IMR-90 (cell line): ENCODE results near the gene CYRIA. TPM values are rescaled to one million over a fixed set of nuclear protein-coding genes. Genes with fewer than 3 reads are reported as not detected.

Experiments
- ATAC-seq: fragments of 200-7000 bp; cut with Tn5 transposase; 2 replicates; pipeline ENCODE4 v1.9.1; 2020; ENCODE audit warnings: low read depth, mild to moderate bottlenecking, moderate library complexity
- BruUV-seq: library from RNA; stranded (reverse); fragments of 400-500 nt; replicated peaks from 2 replicates; lab custom pipeline; 2021; lab: Mats Ljungman, UMichigan
- CTCF ChIA-PET: fragments of 300-600 bp; formaldehyde crosslinking; extraction: SDS; loops from one replicate; lab custom pipeline; 2021; ENCODE audit warnings: antibody characterized with exemption; lab: Yijun Ruan, JAX
- POLR2A ChIA-PET: fragments of 300-600 bp; sonication (Branson Sonifier 250); formaldehyde crosslinking; loops from one replicate; lab custom pipeline; 2022; ENCODE audit warnings: antibody characterized with exemption; ENCODE audit not compliant: unreplicated experiment; lab: Charles Lee
- DNase-seq: peaks from one replicate; pipeline ENCODE4 v3.0.0; 2013
- H2AFZ ChIP-seq: replicated peaks from 2 replicates; pipeline ENCODE3; 2013; ENCODE audit warnings: low read length, mild to moderate bottlenecking; ENCODE audit not compliant: poor library complexity
- H2AK5ac ChIP-seq: 2 replicates; pipeline ENCODE4 v1.6.1; 2013; ENCODE audit warnings: low read depth, low read length, inconsistent platforms
- H2AK9ac ChIP-seq: replicated peaks from 2 replicates; pipeline ENCODE3; 2013; ENCODE audit warnings: mild to moderate bottlenecking, low read depth, low read length, moderate library complexity; ENCODE audit not compliant: poor library complexity
- H2BK120ac ChIP-seq: 2 replicates; pipeline ENCODE4 v1.6.1; 2013; ENCODE audit warnings: low read depth, low read length, inconsistent platforms
- H2BK15ac ChIP-seq: 3 replicates; pipeline ENCODE4 v1.6.1; 2013; ENCODE audit warnings: low read depth, low read length, inconsistent platforms
- H2BK20ac ChIP-seq: 2 replicates; pipeline ENCODE4 v1.6.1; 2013; ENCODE audit warnings: low read depth, mild to moderate bottlenecking, inconsistent platforms, low read length, moderate library complexity
- H2BK5ac ChIP-seq: 2 replicates; pipeline ENCODE4 v1.6.1; 2013; ENCODE audit warnings: mild to moderate bottlenecking, low read depth, low read length, inconsistent platforms; ENCODE audit not compliant: poor library complexity, severe bottlenecking
- H3K14ac ChIP-seq: replicated peaks from 2 replicates; pipeline ENCODE4 v1.6.1; 2013; ENCODE audit warnings: low read depth, low read length, inconsistent platforms
- H3K18ac ChIP-seq: 2 replicates; pipeline ENCODE4 v1.6.1; 2013; ENCODE audit warnings: low read depth, low read length, control low read depth
- H3K23ac ChIP-seq: 2 replicates; pipeline ENCODE4 v1.6.1; 2013; ENCODE audit warnings: low read depth, low read length, inconsistent platforms
- H3K27ac ChIP-seq: 2 replicates; pipeline ENCODE4 v1.5.1; 2013; ENCODE audit warnings: mild to moderate bottlenecking, control low read depth, low read length; ENCODE audit not compliant: insufficient read depth
- H3K27me3 ChIP-seq: 2 replicates; pipeline ENCODE4 v1.6.1; 2013; ENCODE audit warnings: low read length; ENCODE audit not compliant: control insufficient read depth, insufficient read depth
- H3K36me3 ChIP-seq: 2 replicates; pipeline ENCODE4 v1.6.1; 2013; ENCODE audit warnings: low read length, mixed read lengths; ENCODE audit not compliant: control insufficient read depth, insufficient read depth
- H3K4ac ChIP-seq: 2 replicates; pipeline ENCODE4 v1.6.1; 2013; ENCODE audit warnings: low read depth, low read length, inconsistent platforms
- H3K4me1 ChIP-seq: 2 replicates; pipeline ENCODE4 v1.6.1; 2013; ENCODE audit warnings: low read length, mixed read lengths; ENCODE audit not compliant: control insufficient read depth, insufficient read depth
- H3K4me2 ChIP-seq: 2 replicates; pipeline ENCODE4 v1.6.1; 2013; ENCODE audit warnings: low read depth, mild to moderate bottlenecking, control low read depth, low read length, moderate library complexity
- H3K4me3 ChIP-seq: 2 replicates; pipeline ENCODE4 v1.5.1; 2013; ENCODE audit warnings: low read depth, mild to moderate bottlenecking, control low read depth, low read length, moderate library complexity; ENCODE audit not compliant: insufficient read depth
- H3K56ac ChIP-seq: 2 replicates; pipeline ENCODE4 v1.6.1; 2013; ENCODE audit warnings: low read length, inconsistent platforms; ENCODE audit not compliant: insufficient read depth; ENCODE audit errors: extremely low read depth
- H3K79me1 ChIP-seq, 2 experiments: 2 replicates each; pipeline ENCODE4 v1.6.1; 2013; ENCODE audit warnings: low read length in 2 of 2, inconsistent platforms in 1 of 2, low read depth in 1 of 2
- H3K9ac ChIP-seq: 2 replicates; pipeline ENCODE4 v1.6.1; 2013; ENCODE audit warnings: low read depth, low read length, control low read depth
- H3K9me1 ChIP-seq: 2 replicates; pipeline ENCODE4 v1.6.1; 2013; ENCODE audit warnings: low read length, inconsistent platforms; ENCODE audit not compliant: insufficient read depth
- H3K9me3 ChIP-seq: 2 replicates; pipeline ENCODE4 v1.6.1; 2013; ENCODE audit warnings: low read length; ENCODE audit not compliant: control insufficient read depth, insufficient read depth
- H4K20me1 ChIP-seq: 2 replicates; pipeline ENCODE4 v1.6.1; 2013; ENCODE audit warnings: low read length, inconsistent platforms; ENCODE audit not compliant: insufficient read depth
- H4K5ac ChIP-seq: 2 replicates; pipeline ENCODE4 v1.6.1; 2013; ENCODE audit warnings: mild to moderate bottlenecking, low read depth, low read length, control low read depth
- H4K8ac ChIP-seq, 2 experiments: 2 replicates each; pipeline ENCODE4 v1.6.1; 2013; ENCODE audit warnings: low read depth in 2 of 2, low read length in 2 of 2, control low read depth in 1 of 2, inconsistent platforms in 1 of 2
- H4K91ac ChIP-seq: 2 replicates; pipeline ENCODE4 v1.6.1; 2013; ENCODE audit warnings: low read depth, low read length, inconsistent platforms; ENCODE audit not compliant: insufficient read depth
- CEBPB ChIP-seq: IDR thresholded peaks from 2 replicates; pipeline ENCODE4 v1.6.1; 2012; ENCODE audit warnings: low read depth, low read length, improper control_type of control experiment
- MAFK ChIP-seq: IDR thresholded peaks from 2 replicates; pipeline ENCODE4 v1.6.1; 2012; ENCODE audit warnings: low read depth, low read length, improper control_type of control experiment
- MXI1 ChIP-seq: IDR thresholded peaks from 2 replicates; pipeline ENCODE4 v1.6.1; 2012; ENCODE audit warnings: low read depth, mild to moderate bottlenecking, low read length, moderate library complexity, borderline replicate concordance
- POLR2A ChIP-seq: IDR thresholded peaks from 2 replicates; pipeline ENCODE4 v1.6.1; 2012; ENCODE audit warnings: mild to moderate bottlenecking, low read depth, low read length
- RCOR1 ChIP-seq: IDR thresholded peaks from 2 replicates; pipeline ENCODE4 v1.6.1; 2012; ENCODE audit warnings: mild to moderate bottlenecking, low read length, improper control_type of control experiment; ENCODE audit not compliant: insufficient replicate concordance
- WGBS, 2 experiments: methylation state at CpG; one replicate each; pipeline versions ENCODE4 v1.1.5 to v1.1.7; 2013; ENCODE audit warnings: missing lambda C conversion rate in 2 of 2; ENCODE audit not compliant: insufficient read length in 1 of 2; ENCODE audit errors: extremely low coverage in 2 of 2; 5-methylcytosine and 5-hydroxymethylcytosine counted together
- dilution Hi-C: fragments of 300-500 bp; cut with HindIII; formaldehyde crosslinking; loops from one replicate; pipeline ENCODE4 v1.14.3; 2018; ENCODE audit warnings: low sequenced_read_pairs; ENCODE audit not compliant: unreplicated experiment
- in situ Hi-C: fragments of 300-500 bp; cut with MboI; formaldehyde crosslinking; loops from 3 replicates; pipeline ENCODE4 v1.14.3; 2019; ENCODE audit warnings: low sequenced_read_pairs, inconsistent platforms, mixed read lengths
- intact Hi-C: fragments of 100-400 bp; cut with micrococcal nuclease; formaldehyde crosslinking; loops from 2 replicates; pipeline ENCODE4 v1.10.0; 2022
- polyA plus RNA-seq, 3 experiments: library from polyadenylated mRNA; depleted of rRNA; stranded (reverse); fragments of >200 nt; gene quantifications; 2 replicates each; pipeline ENCODE4 v1.2.3, GENCODE V29; 2012; ENCODE audit warnings: low replicate concordance in 1 of 3
- total RNA-seq: library from RNA; depleted of rRNA; stranded (reverse); fragments of >200 nt; gene quantifications from 2 replicates; pipeline ENCODE4 v1.2.3, GENCODE V29; 2012

The CYRIA gene
- total and polyA plus RNA-seq, 2 of the 4 experiments (the other 2 are of a cell fraction) = 1.7 to 3.8 TPM

DNA sequence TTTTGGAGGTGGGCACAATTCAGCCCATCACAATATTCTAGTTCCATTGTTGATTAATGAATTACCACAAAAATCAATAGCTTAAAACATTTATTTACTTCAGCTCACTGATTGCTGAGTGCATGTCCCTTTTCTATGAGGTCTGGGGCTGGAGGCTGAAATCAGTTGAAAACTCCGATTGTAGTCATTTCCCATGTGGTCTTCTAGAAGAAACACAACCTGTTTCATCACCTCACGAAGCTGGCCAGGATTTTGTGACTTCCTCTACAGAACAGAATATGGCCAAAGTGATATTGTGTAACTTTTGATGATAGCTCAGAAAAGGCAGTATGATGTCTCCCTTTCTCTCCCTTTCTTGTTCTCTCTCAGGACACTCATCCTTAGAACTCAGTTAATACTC is 44.1 kb upstream of the CYRIA start:
- H3K27me3 ChIP-seq = no peaks in the 10 kb centered on the region
- no peak overlapping the region for H3K56ac ChIP-seq
- no peaks in the 10 kb centered on the region for H3K9me1 ChIP-seq
- H3K79me1 ChIP-seq = no peaks in the 10 kb centered on the region
- CTCF ChIA-PET = no interaction called here
- H3K9me3 ChIP-seq = no peaks in the 10 kb centered on the region
- BruUV-seq = no TSS peak
- H2AFZ ChIP-seq = no peak overlapping the region
- H2AK5ac ChIP-seq = no peak overlapping the region
- H4K8ac ChIP-seq = no peak overlapping the region
- no peak overlapping the region for H2BK120ac ChIP-seq
- no peak overlapping the region for H2BK20ac ChIP-seq
- TF ChIP-seq RCOR1 = no peak
- no peak for TF ChIP-seq MAFK
- no peak for TF ChIP-seq MXI1
- TF ChIP-seq POLR2A = no peak
- peak; percentile 9; the same call in 1 of the 2 replicates for TF ChIP-seq CEBPB
- H4K20me1 ChIP-seq = no peaks in the 10 kb centered on the region
- POLR2A ChIA-PET = no interaction called here
- no peak overlapping the region for H4K5ac ChIP-seq
- no peaks in the 10 kb centered on the region for H3K4me1 ChIP-seq
- H3K4ac ChIP-seq = no peak overlapping the region
- H2AK9ac ChIP-seq = no peak overlapping the region
- in situ Hi-C loops (no loop called here), intact Hi-C loops (loop anchor here (5.0 kb wide), 1 partner anchor 42 kb away; the partner anchor contains the start of gene CYRIA), dilution Hi-C loops (no loop called here)
- no peak overlapping the region for H2BK15ac ChIP-seq
- no peak for DNase-seq
- H3K4me3 ChIP-seq = no peak overlapping the region
- ATAC-seq = no peak
- no peak overlapping the region for H3K18ac ChIP-seq
- H3K36me3 ChIP-seq = no peaks in the 10 kb centered on the region
- H3K14ac ChIP-seq = no peak overlapping the region
- no peak overlapping the region for H3K23ac ChIP-seq
- no peak overlapping the region for H4K91ac ChIP-seq
- no peak overlapping the region for H3K27ac ChIP-seq
- H3K4me2 ChIP-seq = no peak overlapping the region
- H3K9ac ChIP-seq = no peak overlapping the region
- WGBS, 2 experiments = no CpG with 5 or more reads among the region's 2 CpGs
- H2BK5ac ChIP-seq = no peak overlapping the region
